ENCODE measurements around the gene SLC6A1.

Gene SLC6A1

GRCh38 chr3:11029948-11030347, 37.4 kb downstream of the SLC6A1 start:
- TF ChIP-seq CTCF (IDR thresholded peaks at IDR 0.05), result no peak

GRCh38 chr3:11033871-11034270, 41.3 kb downstream of the SLC6A1 start:
- TF ChIP-seq CTCF (IDR thresholded peaks at IDR 0.05), result no peak

GRCh38 chr3:11034309-11034985, 41.9 kb downstream of the SLC6A1 start:
- no peak for TF ChIP-seq CTCF (IDR thresholded peaks at IDR 0.05)

GRCh38 chr3:11035757-11036505, 43.4 kb downstream of the SLC6A1 start:
- TF ChIP-seq CTCF (IDR thresholded peaks at IDR 0.05), result no peak

- no peak for TF ChIP-seq CTCF (IDR thresholded peaks at IDR 0.05)
These were observed 44.8 kb downstream of the SLC6A1 start for GRCh38 chr3:11037241-11037873.

- no peak for TF ChIP-seq CTCF (IDR thresholded peaks at IDR 0.05)
These were observed 45.4 kb downstream of the SLC6A1 start for GRCh38 chr3:11037976-11038375.

GRCh38 chr3:11045536-11045935, 53.0 kb downstream of the SLC6A1 start:
- TF ChIP-seq CTCF (IDR thresholded peaks at IDR 0.05), result no peak

Measured in LNCAP (cell line).